GM21360 (cell line): ENCODE measurements around the gene SERPINE2.

Source experiments
- ATAC-seq: cut with Tn5 transposase; IDR thresholded peaks from one replicate; pipeline ENCODE4 v1.9.1; 2021; ENCODE audit warnings: mild to moderate bottlenecking, moderate library complexity; ENCODE audit not compliant: unreplicated experiment

The SERPINE2 gene

GRCh38 chr2:224046752-224047151 lies 7.7 kb upstream of the SERPINE2 start:
- ATAC-seq, result no peak

GRCh38 chr2:224042191-224042696 lies 3.2 kb upstream of the SERPINE2 start:
- ATAC-seq, result no peak

- ATAC-seq, result no peak
Observed at GRCh38 chr2:224041554-224041953, 2.5 kb upstream of the SERPINE2 start.

- no peak for ATAC-seq
Observed at GRCh38 chr2:224040753-224041152, 1.7 kb upstream of the SERPINE2 start.

- ATAC-seq, result peak; percentile 6
Observed at GRCh38 chr2:224039770-224040440, 819 bp upstream of the SERPINE2 start.

GRCh38 chr2:224038830-224039079 lies 331 bp downstream of the SERPINE2 start:
- ATAC-seq, result peak; percentile 28

GRCh38 chr2:224038049-224038829 lies 847 bp downstream of the SERPINE2 start:
- ATAC-seq, result peak; percentile 43

- ATAC-seq, result no peak
Observed at GRCh38 chr2:224036731-224037361, 2.2 kb downstream of the SERPINE2 start.

- ATAC-seq, result no peak
Observed at GRCh38 chr2:224034017-224034416, 5.1 kb downstream of the SERPINE2 start.

- ATAC-seq, result no peak
Observed at GRCh38 chr2:224033601-224034000, 5.5 kb downstream of the SERPINE2 start.

- no peak for ATAC-seq
Observed at GRCh38 chr2:224032283-224032682, 6.8 kb downstream of the SERPINE2 start.

- ATAC-seq, result no peak
Observed at GRCh38 chr2:224031358-224031970, 7.6 kb downstream of the SERPINE2 start.

GRCh38 chr2:224030786-224031185 lies 8.3 kb downstream of the SERPINE2 start:
- ATAC-seq, result no peak

GRCh38 chr2:224029876-224030275 lies 9.2 kb downstream of the SERPINE2 start:
- no peak for ATAC-seq

- no peak for ATAC-seq
Observed at GRCh38 chr2:224027931-224028330, 11.2 kb downstream of the SERPINE2 start.

GRCh38 chr2:224027070-224027469 lies 12.0 kb downstream of the SERPINE2 start:
- ATAC-seq, result no peak

- peak; percentile 97 for ATAC-seq
Observed at GRCh38 chr2:224025874-224026273, 13.2 kb downstream of the SERPINE2 start.

GRCh38 chr2:224024270-224024669 lies 14.8 kb downstream of the SERPINE2 start:
- ATAC-seq, result no peak

GRCh38 chr2:224023188-224023587 lies 15.9 kb downstream of the SERPINE2 start:
- no peak for ATAC-seq

GRCh38 chr2:224022486-224022885 lies 16.6 kb downstream of the SERPINE2 start:
- no peak for ATAC-seq

- no peak for ATAC-seq
Observed at GRCh38 chr2:224020523-224020922, 18.6 kb downstream of the SERPINE2 start.

GRCh38 chr2:224017957-224018356 lies 21.1 kb downstream of the SERPINE2 start:
- no peak for ATAC-seq
